HG03469 (cell line): Measurements from ENCODE around the gene RBL2.
"Not testable (repeated sequence)": the region's sequence is repeated elsewhere in the genome, so short reads cannot be mapped to it uniquely, and the experiment has no call there.

Experiments used
- ATAC-seq: cut with Tn5 transposase; IDR thresholded peaks from one replicate; pipeline ENCODE4 v1.9.1; 2021; ENCODE audit warnings: mild to moderate bottlenecking, moderate library complexity, moderate number of reproducible peaks; ENCODE audit not compliant: unreplicated experiment

The RBL2 gene

GRCh38 chr16:53529513-53529912, 95.2 kb downstream of the RBL2 start:
- no peak for ATAC-seq

GRCh38 chr16:53530046-53530445, 95.8 kb downstream of the RBL2 start:
- ATAC-seq = no peak

GRCh38 chr16:53530741-53531140, 96.5 kb downstream of the RBL2 start:
- ATAC-seq = no peak

GRCh38 chr16:53534206-53534605, 99.9 kb downstream of the RBL2 start:
- no peak for ATAC-seq

GRCh38 chr16:53537626-53538025, 103.4 kb downstream of the RBL2 start:
- ATAC-seq = no peak

- ATAC-seq = not testable (repeated sequence)
Measured at GRCh38 chr16:53539346-53539745, 105.1 kb downstream of the RBL2 start.

- ATAC-seq = not testable (repeated sequence)
Measured at GRCh38 chr16:53539759-53540718, 105.8 kb downstream of the RBL2 start.
